ENCODE results near the gene PLCL1. TPM values are rescaled to one million over a fixed set of nuclear protein-coding genes. Genes with fewer than 3 reads are reported as not detected.
A peak's percentile ranks its signal among the peaks of the same experiment; 100 is the strongest.

Gene PLCL1
- total RNA-seq, 2 donors from 2014 or later = 24.9 to 27.2 TPM

GRCh38 chr2:197869501-197870111 lies 65.2 kb downstream of the PLCL1 start:
- no peaks in the 10 kb centered on the region for H3K9me3 ChIP-seq (ENCODE audit: control insufficient read depth, low read length, poor library complexity, severe bottlenecking)
- peak; percentile 90 for ATAC-seq
- Mint-ChIP-seq H3K27ac (peak overlapping the region; percentile 95), H3K36me3 (ENCODE audit: low read depth) (no peaks in the 10 kb centered on the region), H3K4me1 (peaks cover 41% of the 10 kb centered on the region), H3K4me3 (peak overlapping the region; percentile 86), H3K27me3 (no peaks in the 10 kb centered on the region)
- peak in 1 of 3 donors; percentile 35 for DNase-seq

- DNase-seq = no peak
These were observed 65.7 kb downstream of the PLCL1 start for GRCh38 chr2:197870137-197870536.

GRCh38 chr2:197871780-197872456 lies 67.5 kb downstream of the PLCL1 start:
- H3K4me3 Mint-ChIP-seq = no peak overlapping the region
- peak overlapping the region; percentile 95 for H3K27ac Mint-ChIP-seq
- DNase-seq = no peak
- no peaks in the 10 kb centered on the region for H3K27me3 Mint-ChIP-seq
- peaks cover 37% of the 10 kb centered on the region for H3K4me1 Mint-ChIP-seq
- H3K36me3 Mint-ChIP-seq (ENCODE audit: low read depth) = no peaks in the 10 kb centered on the region
- no peaks in the 10 kb centered on the region for H3K9me3 ChIP-seq (ENCODE audit: control insufficient read depth, low read length, poor library complexity, severe bottlenecking)
- no peak for ATAC-seq

More at GRCh38 chr2:197870137-197870536, 65.7 kb downstream of the PLCL1 start:
- H3K36me3 Mint-ChIP-seq (ENCODE audit: low read depth) = no peaks in the 10 kb centered on the region
- no peaks in the 10 kb centered on the region for H3K9me3 ChIP-seq (ENCODE audit: control insufficient read depth, low read length, poor library complexity, severe bottlenecking)
- peak overlapping the region; percentile 95 for H3K27ac Mint-ChIP-seq
- no peak for ATAC-seq
- peak overlapping the region; percentile 86 for H3K4me3 Mint-ChIP-seq
- H3K27me3 Mint-ChIP-seq = no peaks in the 10 kb centered on the region
- peaks cover 41% of the 10 kb centered on the region for H3K4me1 Mint-ChIP-seq

GRCh38 chr2:197873293-197873701 lies 68.9 kb downstream of the PLCL1 start:
- peaks cover 27% of the 10 kb centered on the region for H3K4me1 Mint-ChIP-seq
- H3K9me3 ChIP-seq (ENCODE audit: control insufficient read depth, low read length, poor library complexity, severe bottlenecking) = no peaks in the 10 kb centered on the region
- H3K27me3 Mint-ChIP-seq = no peaks in the 10 kb centered on the region
- no peak overlapping the region for H3K4me3 Mint-ChIP-seq
- no peaks in the 10 kb centered on the region for H3K36me3 Mint-ChIP-seq (ENCODE audit: low read depth)
- no peak for ATAC-seq
- DNase-seq = no peak
- H3K27ac Mint-ChIP-seq = no peak overlapping the region

- no peaks in the 10 kb centered on the region for H3K9me3 ChIP-seq (ENCODE audit: control insufficient read depth, low read length, poor library complexity, severe bottlenecking)
- Mint-ChIP-seq H3K36me3 (ENCODE audit: low read depth) (no peaks in the 10 kb centered on the region), H3K4me3 (no peak overlapping the region), H3K4me1 (peaks cover 16% of the 10 kb centered on the region), H3K27ac (no peak overlapping the region), H3K27me3 (no peaks in the 10 kb centered on the region)
- ATAC-seq = no peak
- DNase-seq = no peak
These were observed 71.4 kb downstream of the PLCL1 start for GRCh38 chr2:197875763-197876162.

GRCh38 chr2:197876524-197876923 lies 72.1 kb downstream of the PLCL1 start:
- Mint-ChIP-seq H3K27ac (no peak overlapping the region), H3K27me3 (no peaks in the 10 kb centered on the region), H3K36me3 (ENCODE audit: low read depth) (no peaks in the 10 kb centered on the region), H3K4me3 (no peak overlapping the region), H3K4me1 (peaks cover 15% of the 10 kb centered on the region)
- ATAC-seq = no peak
- H3K9me3 ChIP-seq (ENCODE audit: control insufficient read depth, low read length, poor library complexity, severe bottlenecking) = no peaks in the 10 kb centered on the region
- DNase-seq = no peak

GRCh38 chr2:197877038-197877437 lies 72.6 kb downstream of the PLCL1 start:
- no peaks in the 10 kb centered on the region for H3K9me3 ChIP-seq (ENCODE audit: control insufficient read depth, low read length, poor library complexity, severe bottlenecking)
- no peaks in the 10 kb centered on the region for H3K36me3 Mint-ChIP-seq (ENCODE audit: low read depth)
- H3K4me3 Mint-ChIP-seq = no peak overlapping the region
- peaks cover 10% of the 10 kb centered on the region for H3K4me1 Mint-ChIP-seq
- DNase-seq = no peak
- no peak for ATAC-seq
- H3K27ac Mint-ChIP-seq = no peak overlapping the region
- no peaks in the 10 kb centered on the region for H3K27me3 Mint-ChIP-seq

GRCh38 chr2:197878792-197879191 lies 74.4 kb downstream of the PLCL1 start:
- no peaks in the 10 kb centered on the region for H3K36me3 Mint-ChIP-seq (ENCODE audit: low read depth)
- H3K27ac Mint-ChIP-seq = no peak overlapping the region
- no peaks in the 10 kb centered on the region for H3K9me3 ChIP-seq (ENCODE audit: control insufficient read depth, low read length, poor library complexity, severe bottlenecking)
- H3K4me1 Mint-ChIP-seq = peaks cover 4% of the 10 kb centered on the region
- H3K27me3 Mint-ChIP-seq = no peaks in the 10 kb centered on the region
- no peak overlapping the region for H3K4me3 Mint-ChIP-seq
- ATAC-seq = no peak
- DNase-seq = no peak

GRCh38 chr2:197879812-197880408 lies 75.5 kb downstream of the PLCL1 start:
- H3K36me3 Mint-ChIP-seq (ENCODE audit: low read depth) = no peaks in the 10 kb centered on the region
- H3K27ac Mint-ChIP-seq = no peak overlapping the region
- H3K9me3 ChIP-seq (ENCODE audit: control insufficient read depth, low read length, poor library complexity, severe bottlenecking) = no peaks in the 10 kb centered on the region
- ATAC-seq = no peak
- DNase-seq = no peak
- no peaks in the 10 kb centered on the region for H3K27me3 Mint-ChIP-seq
- H3K4me1 Mint-ChIP-seq = peaks cover 4% of the 10 kb centered on the region
- no peak overlapping the region for H3K4me3 Mint-ChIP-seq

GRCh38 chr2:197883354-197884032 lies 79.1 kb downstream of the PLCL1 start:
- no peak for ATAC-seq
- H3K9me3 ChIP-seq (ENCODE audit: control insufficient read depth, low read length, poor library complexity, severe bottlenecking) = no peaks in the 10 kb centered on the region
- no peaks in the 10 kb centered on the region for H3K36me3 Mint-ChIP-seq (ENCODE audit: low read depth)
- peaks cover 11% of the 10 kb centered on the region for H3K4me1 Mint-ChIP-seq
- H3K27me3 Mint-ChIP-seq = no peaks in the 10 kb centered on the region
- no peak for DNase-seq
- no peak overlapping the region for H3K27ac Mint-ChIP-seq
- no peak overlapping the region for H3K4me3 Mint-ChIP-seq

GRCh38 chr2:197884252-197884651 lies 79.9 kb downstream of the PLCL1 start:
- no peaks in the 10 kb centered on the region for H3K9me3 ChIP-seq (ENCODE audit: control insufficient read depth, low read length, poor library complexity, severe bottlenecking)
- no peak for ATAC-seq
- H3K4me1 Mint-ChIP-seq = peaks cover 14% of the 10 kb centered on the region
- no peak for DNase-seq
- no peak overlapping the region for H3K27ac Mint-ChIP-seq
- no peaks in the 10 kb centered on the region for H3K36me3 Mint-ChIP-seq (ENCODE audit: low read depth)
- no peak overlapping the region for H3K4me3 Mint-ChIP-seq
- no peaks in the 10 kb centered on the region for H3K27me3 Mint-ChIP-seq

GRCh38 chr2:197885126-197885525 lies 80.7 kb downstream of the PLCL1 start:
- H3K36me3 Mint-ChIP-seq (ENCODE audit: low read depth) = no peaks in the 10 kb centered on the region
- H3K4me1 Mint-ChIP-seq = peaks cover 20% of the 10 kb centered on the region
- H3K27me3 Mint-ChIP-seq = no peaks in the 10 kb centered on the region
- no peaks in the 10 kb centered on the region for H3K9me3 ChIP-seq (ENCODE audit: control insufficient read depth, low read length, poor library complexity, severe bottlenecking)
- no peak for DNase-seq
- H3K27ac Mint-ChIP-seq = no peak overlapping the region
- no peak overlapping the region for H3K4me3 Mint-ChIP-seq
- ATAC-seq = no peak

GRCh38 chr2:197885587-197885986 lies 81.2 kb downstream of the PLCL1 start:
- no peaks in the 10 kb centered on the region for H3K9me3 ChIP-seq (ENCODE audit: control insufficient read depth, low read length, poor library complexity, severe bottlenecking)
- ATAC-seq = no peak
- Mint-ChIP-seq H3K27ac (no peak overlapping the region), H3K4me3 (no peak overlapping the region), H3K27me3 (no peaks in the 10 kb centered on the region), H3K36me3 (ENCODE audit: low read depth) (no peaks in the 10 kb centered on the region), H3K4me1 (peaks cover 20% of the 10 kb centered on the region)
- DNase-seq = no peak
